ENCODE measurements around the gene DAB1.
"Not testable (repeated sequence)": the region's sequence is repeated elsewhere in the genome, so short reads cannot be mapped to it uniquely, and the experiment has no call there.

Gene DAB1

DNA sequence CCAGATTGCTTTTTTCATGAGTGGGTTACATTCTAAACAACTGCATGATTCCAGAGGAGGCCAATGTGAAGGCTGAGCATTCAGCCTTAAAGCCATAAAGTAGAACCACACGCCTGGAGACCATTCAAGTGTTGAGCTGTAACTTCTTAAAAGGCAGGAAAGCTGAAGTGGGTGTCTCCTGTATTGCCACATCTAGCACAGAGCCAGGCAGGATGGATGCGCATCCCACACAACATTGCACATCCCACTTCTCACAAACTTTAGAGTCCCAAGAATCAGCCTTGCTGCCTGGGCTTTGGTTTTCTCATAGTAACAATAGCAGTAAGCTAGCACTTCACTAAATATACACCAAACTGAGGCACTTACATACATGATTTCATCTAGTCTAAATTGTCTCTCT is 151.7 kb downstream of the DAB1 start:
- no peak for DNase-seq (ENCODE audit: low read depth)

DNA sequence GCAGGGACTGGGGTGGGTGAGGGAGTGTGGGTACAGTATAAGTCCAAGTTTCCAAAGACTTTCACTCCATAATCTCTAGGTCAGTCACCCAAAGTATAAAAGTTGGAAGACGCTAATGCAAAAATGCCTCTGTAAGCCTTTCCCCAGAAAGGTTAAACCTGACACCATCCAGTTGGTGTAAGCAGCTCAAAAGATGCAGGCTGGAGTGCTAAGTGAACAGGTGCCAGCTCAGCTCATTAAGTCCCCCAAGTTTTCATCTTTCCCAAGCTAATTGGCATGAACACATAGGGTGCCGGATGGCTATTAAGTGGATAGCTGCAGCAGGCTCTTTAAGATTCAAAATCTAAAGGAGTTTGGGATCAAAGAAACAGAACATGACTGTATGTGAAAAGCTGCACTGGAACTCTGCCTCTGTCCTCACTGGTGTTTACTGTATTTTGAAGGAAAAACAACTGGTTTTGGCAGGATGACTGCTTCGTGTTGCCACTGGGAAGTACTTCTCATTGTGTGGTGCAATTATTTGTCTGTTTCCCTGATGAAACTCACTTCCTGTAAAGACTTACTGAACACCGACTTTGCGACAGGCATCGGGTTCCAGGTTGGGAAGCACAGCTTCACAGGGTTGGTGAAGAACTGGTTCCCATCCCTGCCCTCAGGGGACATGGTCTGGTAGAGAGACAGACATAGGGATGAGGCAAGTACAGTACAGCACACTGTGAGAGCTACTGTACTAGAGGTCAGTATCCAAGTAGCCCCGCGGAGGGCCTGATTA is 152.7 kb downstream of the DAB1 start:
- DNase-seq (ENCODE audit: low read depth), result no peak

DNA sequence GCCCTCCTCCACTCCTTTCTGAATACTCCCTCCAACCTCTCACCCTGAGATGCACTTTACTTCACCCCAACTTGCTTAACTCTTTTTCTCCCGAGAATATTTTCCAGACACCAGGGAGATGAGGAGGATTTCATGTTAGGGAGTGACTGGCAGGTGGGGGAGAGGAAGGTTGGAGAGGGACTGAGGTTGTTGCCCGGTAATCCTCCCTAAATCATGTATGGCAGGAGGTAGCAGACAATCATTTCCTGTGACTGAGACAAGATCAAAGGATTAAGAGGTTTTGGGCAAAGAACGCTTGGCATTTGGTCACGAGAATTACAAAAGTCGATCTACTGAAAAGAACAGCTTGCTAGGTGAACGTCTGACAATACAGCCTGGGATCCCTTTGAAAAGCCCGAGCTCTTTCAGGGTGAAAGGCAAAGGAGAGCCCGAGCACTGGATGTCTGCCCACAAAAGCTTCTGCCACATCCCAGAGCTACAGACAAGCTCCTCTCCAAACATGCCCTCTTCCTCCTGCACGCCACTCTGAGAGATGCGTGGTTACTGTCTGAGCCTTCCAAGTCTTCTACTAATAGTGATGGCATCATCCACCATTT is 154.1 kb downstream of the DAB1 start:
- DNase-seq (ENCODE audit: low read depth), result no peak

DNA sequence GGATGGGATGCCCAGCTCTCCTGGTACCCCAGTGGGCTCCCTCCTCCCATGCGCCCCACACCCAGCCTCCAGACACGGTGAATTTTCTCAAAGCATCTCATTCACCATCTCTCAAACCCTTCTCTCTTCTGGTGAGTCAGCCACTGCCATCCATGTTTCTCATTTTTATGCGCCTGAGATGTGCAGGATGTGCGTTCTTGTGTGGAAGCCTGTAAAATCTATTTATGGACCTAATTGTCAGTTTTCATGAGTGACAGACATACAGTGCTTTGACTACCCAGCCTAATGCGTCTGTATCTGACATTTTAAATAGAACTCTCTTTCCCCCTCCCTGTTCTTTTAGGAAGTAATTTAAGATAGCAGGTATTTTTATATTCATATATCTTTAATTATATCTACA is 158.8 kb downstream of the DAB1 start:
- no peak for DNase-seq (ENCODE audit: low read depth)

DNA sequence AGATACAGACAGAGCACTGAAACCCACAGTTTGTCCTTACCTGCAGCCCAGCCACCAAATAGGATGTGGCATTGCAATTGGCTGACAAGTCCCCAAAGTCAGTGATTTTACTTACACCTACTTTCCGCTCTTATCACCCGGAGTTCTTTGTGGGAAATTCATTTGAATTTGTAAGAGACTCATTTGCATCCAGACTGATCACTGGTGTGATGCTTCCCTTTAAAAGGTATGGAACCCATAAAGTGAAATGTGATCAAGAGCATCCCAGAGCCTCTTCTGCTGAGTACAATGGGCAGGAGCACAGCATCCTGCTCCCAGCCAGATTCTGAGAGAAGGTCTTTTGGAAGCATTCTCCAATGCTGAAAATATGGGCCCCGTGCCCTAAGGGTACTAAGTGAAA is 161.4 kb downstream of the DAB1 start:
- no peak for DNase-seq (ENCODE audit: low read depth)

DNA sequence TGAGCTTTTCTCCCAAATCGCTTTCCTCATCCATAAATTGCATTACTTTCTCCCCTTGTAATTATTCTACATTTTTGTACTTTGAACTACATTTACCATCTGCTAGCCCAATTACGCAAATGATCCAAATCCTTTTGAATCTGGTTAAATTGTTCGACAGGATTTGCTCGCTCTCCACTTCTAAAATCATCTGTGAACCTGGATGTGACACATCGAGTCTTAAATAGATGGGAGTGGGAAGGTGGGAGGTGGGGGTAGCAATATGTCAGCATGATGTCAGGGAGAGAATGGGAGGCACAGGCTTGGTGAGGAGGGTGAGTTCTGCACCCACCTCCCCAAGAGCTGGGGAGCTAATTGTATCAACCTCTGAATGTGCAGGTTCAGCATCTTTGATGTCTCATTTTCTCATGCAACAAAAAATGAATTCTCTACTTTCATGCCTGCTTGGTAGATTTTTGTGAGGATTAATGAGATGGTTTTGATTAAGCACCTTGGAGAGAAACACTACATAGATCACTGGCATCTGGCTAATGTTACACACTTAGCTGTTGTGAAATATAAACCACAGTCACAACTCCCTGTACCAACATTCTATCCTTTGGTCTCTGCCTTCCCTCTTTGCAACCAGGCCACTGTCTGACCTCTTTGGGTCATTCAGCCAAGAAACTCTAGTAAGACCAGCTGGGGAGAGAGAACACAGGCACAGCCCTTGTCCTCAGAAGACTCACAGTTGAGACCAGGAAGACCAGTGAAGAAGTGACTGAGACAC is 165.1 kb downstream of the DAB1 start:
- peak; percentile 0 for DNase-seq (ENCODE audit: low read depth)

DNA sequence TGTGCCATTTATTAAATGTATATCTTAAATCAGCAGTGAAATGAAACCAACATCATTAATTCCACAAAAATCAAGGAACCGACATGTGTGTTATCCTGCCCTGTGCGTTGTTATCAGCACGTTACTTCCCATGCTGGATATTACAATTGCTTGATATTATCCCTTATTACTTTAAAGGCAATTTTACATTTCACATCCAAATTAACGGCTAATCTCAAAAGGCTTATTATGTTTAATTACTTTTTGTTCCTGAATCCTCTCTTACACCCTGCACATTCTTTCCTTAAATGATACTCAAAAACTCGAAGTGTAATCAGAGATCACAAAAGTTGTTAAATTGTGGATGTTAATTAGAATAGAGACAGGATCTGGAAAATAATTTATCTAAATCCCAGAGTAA is 167.9 kb downstream of the DAB1 start:
- DNase-seq (ENCODE audit: low read depth), result no peak

DNA sequence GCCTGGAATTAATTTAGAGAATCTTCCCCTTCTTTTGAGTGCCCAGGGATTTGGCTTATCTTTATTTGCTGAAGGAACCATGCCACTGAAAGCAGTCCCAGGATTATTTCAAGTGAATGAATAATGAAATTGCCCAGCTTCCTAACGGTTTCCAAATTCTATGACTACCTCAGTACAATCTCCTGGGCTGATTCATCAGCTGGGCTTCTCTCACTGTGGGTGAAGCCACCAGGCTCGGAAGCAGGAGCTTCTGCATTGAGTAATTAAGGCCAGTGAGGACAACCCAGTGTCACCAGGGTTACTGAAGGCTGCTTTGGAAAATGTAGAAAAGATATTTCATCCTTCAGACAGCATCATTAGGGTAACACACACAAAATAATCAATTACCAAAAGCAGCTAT is 169.8 kb downstream of the DAB1 start:
- DNase-seq (ENCODE audit: low read depth), result no peak

DNA sequence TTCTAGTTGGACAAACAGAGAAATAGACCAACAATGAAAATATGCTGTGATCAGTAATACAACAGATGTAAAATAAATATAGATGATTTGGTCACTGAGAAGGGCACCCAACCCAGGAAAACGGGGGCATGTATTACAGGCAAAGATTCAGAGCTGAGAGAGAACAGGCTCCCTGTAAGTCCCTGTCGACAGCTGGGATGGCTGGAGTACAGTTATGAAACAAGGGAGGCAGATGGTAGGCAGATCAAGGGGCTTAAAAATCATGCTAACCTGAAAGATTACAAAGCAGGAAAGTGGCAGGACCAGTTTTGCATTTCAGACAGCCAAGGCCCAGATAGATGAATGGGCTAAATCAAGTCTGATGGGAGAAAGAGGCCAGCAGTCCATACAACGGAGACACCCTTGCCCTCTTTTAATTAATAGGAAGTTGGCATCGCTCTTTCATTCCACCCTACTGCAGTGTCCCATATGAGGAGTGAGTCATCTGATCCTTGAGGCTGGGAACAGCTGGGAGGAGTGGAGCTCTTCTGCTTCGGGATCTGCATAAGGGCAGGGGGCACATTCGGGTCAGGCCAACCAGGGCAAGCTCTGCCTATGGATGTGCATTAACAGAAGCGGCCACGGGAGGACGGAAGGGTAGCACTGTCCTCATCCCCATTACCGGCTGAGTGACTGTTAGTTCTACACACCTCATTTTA is 171.1 kb downstream of the DAB1 start:
- DNase-seq (ENCODE audit: low read depth), result no peak

DNA sequence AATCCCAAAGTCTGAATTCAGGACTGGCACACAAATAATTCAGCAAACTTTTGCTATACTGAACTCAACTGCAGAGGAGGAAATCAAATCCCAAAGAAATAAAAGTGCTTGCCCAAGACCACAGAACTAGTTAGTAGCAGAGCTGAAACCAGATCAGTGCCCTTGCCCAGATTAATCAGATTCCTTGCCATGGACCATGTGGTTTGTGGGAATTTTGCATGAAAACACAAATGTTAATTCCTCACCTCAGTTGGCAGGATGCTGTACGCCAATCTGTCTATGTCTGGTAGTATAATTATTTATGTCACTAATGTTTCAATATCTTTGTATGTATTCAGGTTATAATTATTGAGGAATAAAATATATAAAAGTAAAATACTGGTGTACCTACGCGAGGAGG is 173.8 kb downstream of the DAB1 start:
- no peak for DNase-seq (ENCODE audit: low read depth)

DNA sequence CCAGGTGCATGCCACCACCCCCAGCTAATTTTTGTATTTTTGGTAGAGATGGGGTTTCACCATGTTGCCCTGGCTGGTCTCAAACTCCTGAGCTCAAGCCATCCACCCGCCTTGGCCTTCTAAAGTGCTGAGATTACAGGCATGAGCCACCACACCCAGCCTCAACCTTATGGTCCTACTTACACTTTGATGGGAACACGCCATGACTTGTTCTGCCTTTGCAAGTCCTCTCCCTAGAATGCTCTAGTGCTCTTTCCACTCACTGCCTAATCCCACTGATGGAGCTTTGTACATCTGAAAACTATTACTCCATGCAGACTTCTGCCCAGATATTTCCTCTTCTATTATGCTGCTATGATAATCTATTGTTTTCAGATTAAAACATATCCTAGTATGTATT is 174.3 kb downstream of the DAB1 start:
- no peak for DNase-seq (ENCODE audit: low read depth)

DNA sequence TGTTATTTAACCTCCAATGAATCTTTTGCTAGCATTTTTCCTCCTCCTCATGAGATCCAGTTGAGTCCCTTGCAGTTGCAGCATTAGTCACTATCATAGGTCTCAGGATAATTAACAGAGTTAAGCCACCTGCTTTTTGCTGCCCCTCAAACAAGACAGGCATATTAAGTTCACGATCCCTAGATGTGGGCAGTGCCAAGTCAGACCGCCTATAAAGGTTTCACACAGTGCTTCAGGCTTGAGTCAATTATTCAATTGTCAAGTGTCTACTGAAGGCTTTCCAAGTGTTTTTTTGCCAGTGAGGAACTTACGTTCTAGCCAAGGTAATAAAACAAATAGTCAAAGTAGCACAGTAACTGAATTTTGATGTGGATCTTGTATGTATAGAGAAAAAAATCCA is 175.0 kb downstream of the DAB1 start:
- no peak for DNase-seq (ENCODE audit: low read depth)

DNA sequence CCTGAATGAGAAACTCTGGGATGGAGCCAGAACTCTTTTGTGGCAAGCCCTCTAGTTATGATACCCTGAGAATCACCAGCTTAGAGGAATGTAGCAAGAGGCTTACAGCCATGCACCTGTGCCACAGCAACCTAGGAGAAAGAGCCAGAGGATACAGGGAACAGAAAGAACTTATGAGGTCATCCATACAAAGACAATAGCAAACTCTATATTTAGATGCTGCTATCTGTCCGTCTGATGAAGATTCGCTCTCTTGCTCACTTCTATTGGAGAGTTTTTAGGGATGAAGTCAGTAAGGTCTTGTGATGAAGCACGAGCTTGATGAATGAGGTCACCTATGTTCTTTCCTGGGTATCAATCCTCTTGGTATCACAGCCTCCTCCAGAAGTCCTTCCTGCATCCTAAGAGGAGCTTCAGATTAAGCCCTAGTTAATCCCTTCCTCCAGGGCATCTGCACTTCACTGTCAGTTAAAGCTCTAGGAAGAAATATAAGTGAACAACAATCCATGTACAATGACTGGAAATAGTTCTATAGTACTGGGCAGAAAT is 185.6 kb downstream of the DAB1 start:
- DNase-seq (ENCODE audit: low read depth), result no peak

DNA sequence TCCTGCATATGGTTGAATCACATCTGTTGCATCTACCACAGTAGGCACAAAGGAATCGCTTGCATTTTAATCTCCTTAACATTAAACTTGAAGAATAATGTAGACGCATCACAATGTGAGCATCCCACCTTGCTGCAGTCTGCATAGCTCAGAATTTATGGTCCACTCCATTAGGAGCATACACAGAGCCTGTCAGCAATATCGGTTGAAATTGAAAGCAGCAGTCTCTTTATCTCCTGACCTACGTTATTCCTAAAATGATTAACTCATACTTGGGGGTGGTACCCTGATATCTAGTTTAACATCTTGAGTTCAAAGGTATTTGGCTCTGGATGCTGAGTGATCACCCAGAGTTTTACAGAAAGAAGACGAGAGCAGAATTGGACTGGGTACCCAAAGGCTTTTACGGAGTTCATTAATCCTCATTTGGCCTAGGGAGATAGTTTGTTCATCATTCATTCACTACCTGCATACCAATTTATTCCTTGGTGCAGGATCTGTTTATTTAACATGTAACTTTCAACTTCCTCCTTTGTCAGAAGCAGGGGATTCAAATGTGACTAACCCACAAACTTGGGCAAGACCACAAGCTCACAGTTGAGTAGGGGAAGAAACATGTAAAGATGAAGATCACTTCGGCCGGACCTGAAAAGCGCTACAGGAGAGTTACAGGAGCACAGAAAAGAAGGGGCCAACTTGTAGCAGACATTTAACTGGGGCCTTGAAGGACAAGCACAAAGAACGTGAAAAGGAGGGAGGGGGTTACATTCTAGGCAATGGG is 187.9 kb downstream of the DAB1 start:
- no peak for DNase-seq (ENCODE audit: low read depth)

DNA sequence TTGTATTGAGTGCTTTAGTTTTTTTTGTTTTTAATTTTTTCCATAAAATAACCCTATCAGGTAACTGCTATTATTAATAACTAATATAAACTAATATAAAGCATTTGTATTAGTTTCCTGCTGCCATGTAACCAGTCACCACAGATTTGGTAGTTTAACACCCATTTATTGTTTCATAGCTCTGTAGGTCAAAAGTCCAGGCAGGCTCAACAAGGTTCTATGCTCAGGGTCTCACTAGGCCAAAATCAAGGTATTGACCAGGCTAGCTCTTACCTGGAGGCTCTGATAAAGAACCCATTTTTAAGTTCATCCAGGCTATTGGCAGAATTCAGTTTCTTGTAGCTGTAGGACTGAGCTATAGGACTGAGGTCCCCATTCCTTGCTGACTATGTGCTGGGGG is 189.4 kb downstream of the DAB1 start:
- no peak for DNase-seq (ENCODE audit: low read depth)

DNA sequence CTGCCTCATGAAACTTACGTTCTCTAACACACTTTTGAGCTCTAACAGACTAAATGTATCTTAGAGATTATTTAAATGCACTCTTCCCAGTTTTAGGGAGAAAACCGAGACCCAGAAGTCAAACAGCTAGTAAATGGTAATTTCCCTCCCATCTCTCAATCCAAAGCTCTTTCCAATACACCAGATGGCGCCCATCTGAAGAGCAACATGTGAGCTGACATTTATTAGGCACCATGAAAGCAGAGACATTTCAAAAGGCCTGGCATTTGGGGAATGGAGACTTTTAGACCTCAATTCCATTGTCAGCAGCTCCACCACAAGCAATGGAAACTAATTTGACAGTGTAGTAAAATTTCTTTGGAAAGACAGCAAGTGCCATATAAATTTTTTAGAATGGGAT is 191.4 kb downstream of the DAB1 start:
- DNase-seq (ENCODE audit: low read depth), result no peak

DNA sequence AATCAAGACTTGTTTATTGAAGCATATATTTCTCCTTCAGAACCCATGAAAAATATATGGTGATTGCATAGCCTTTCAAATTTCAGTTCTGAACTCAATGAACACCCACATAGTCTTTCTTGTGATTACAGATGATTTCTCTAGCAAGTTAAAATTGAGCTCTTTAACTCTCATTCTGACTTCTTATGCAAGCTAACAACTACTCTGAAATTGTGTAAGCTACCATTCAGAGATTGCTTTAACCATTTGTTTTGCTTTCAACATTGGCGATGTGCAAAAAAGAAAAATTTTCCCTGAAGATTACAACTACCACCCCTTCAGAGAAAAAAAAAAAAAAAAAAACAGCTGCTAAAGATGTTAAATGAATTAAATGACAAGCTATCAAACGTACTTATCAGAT is 193.9 kb downstream of the DAB1 start:
- no peak for DNase-seq (ENCODE audit: low read depth)

DNA sequence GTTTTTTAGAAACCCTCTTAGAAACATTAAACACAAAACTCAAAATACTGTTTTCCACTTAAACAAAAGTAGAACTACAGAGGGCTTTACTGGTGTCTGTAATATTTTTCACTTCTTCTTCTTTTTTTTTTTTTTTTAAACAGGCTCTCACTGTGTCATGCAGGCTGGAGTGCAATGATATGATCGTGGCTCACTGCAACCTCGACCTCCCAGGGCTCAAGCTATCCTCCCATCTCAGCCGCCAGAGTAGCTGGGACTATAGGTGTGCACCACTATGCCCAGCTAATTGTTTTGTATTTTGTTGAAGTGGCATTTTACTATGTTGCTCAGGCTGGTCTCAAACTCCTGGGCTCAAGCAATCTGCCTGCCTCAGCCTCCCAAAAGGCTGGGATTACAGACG is 194.8 kb downstream of the DAB1 start:
- no peak for DNase-seq (ENCODE audit: low read depth)

DNA sequence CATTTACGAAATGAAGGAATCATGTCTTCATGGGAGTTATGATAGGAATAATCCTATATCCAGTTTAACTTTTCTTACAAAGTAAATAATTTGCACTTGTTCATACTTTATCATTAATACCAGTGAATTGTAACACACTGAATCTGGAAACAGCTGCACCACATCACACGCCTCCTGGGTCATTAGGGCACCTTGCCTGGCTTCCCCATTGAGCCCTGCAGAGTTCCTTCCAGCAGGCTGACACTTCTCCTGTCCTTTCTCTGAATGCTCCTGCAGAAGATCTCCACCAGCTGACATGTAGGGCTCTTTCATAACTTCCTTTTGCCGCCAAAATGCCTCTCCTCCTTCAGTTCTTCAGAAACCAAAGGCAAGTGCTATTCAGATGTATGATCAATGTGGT is 201.1 kb downstream of the DAB1 start:
- DNase-seq (ENCODE audit: low read depth), result no peak

DNA sequence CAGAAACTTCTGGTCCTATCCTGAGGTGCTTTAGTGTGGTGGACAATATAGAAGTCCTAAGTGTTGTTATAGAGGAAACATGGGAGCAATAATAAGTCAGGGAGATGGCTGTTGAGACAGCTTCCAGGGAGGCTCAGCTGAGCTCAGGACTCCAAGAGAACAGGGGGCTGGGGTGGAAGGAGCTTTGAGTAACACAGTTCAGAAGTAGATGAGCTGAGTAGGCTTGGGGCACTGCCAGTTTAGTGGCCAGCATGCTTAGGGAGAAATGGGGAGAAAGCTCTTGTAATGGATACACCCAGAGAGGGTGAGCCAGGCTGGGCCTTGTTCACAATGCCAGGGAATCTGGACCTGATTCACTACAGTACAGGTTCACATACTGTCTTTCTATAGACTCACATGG is 201.6 kb downstream of the DAB1 start:
- DNase-seq (ENCODE audit: low read depth), result no peak

DNA sequence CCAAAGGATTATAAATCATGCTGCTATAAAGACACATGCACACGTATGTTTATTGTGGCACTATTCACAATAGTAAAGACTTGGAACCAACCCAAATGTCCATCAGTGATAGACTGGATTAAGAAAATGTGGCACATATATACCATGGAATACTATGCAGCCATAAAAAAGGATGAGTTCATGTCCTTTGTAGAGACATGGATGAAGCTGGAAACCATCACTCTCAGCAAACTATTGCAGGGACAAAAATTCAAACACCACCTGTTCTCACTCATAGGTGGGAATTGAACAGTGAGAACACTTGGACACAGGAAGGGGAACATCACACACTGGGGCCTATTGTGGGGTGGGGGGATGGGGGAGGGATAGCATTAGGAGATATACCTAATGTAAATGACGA is 203.0 kb downstream of the DAB1 start:
- not testable (repeated sequence) for DNase-seq (ENCODE audit: low read depth)
